ENCODE results near the gene UNC93B1.

The UNC93B1 gene

DNA sequence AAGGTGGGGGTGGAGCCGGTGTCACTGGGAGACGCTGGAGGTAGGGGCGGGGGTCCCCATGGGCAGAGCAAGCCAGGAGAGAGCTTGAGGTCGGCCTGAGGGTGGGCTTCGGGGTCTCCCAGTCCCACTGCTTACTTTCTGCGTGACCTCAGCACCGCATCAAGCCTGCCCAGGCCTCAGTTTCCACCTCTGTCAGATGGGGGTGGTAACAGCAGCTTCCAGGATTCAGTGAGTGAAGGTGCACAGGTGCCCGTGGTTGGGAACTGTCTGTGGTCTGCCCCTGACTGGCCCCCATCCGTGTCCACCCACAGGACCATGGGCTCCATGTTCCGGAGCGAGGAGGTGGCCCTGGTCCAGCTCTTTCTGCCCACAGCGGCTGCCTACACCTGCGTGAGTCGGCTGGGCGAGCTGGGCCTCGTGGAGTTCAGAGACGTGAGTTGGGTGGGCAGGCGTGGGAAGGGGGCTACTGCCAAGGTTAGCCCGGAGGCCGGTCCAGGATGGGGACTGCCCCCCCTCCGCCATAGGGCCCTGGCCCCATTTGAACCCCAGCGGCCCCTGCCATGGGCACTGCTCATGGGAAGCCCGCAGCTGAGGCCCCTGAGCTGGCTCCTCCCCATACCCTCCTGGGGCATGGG lies 37.2 kb upstream of the UNC93B1 start:
- TF ChIP-seq, protein P1, sequence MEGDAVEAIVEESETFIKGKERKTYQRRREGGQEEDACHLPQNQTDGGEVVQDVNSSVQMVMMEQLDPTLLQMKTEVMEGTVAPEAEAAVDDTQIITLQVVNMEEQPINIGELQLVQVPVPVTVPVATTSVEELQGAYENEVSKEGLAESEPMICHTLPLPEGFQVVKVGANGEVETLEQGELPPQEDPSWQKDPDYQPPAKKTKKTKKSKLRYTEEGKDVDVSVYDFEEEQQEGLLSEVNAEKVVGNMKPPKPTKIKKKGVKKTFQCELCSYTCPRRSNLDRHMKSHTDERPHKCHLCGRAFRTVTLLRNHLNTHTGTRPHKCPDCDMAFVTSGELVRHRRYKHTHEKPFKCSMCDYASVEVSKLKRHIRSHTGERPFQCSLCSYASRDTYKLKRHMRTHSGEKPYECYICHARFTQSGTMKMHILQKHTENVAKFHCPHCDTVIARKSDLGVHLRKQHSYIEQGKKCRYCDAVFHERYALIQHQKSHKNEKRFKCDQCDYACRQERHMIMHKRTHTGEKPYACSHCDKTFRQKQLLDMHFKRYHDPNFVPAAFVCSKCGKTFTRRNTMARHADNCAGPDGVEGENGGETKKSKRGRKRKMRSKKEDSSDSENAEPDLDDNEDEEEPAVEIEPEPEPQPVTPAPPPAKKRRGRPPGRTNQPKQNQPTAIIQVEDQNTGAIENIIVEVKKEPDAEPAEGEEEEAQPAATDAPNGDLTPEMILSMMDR (IDR thresholded peaks at IDR 0.05; ENCODE audit: insufficient read depth, low read length, poor library complexity, severe bottlenecking), result no peak
- H3K27me3 ChIP-seq (replicated peaks; ENCODE audit: control insufficient read depth, insufficient read depth, low read length), result no peaks in the 10 kb centered on the region
- peak overlapping the region; percentile 80 for H3K4me3 ChIP-seq (replicated peaks; ENCODE audit: low read depth, low read length)
- DNase-seq (ENCODE audit: extremely low read depth, insufficient read length), result no peak
- peaks cover 39% of the 10 kb centered on the region for H3K36me3 ChIP-seq (ENCODE audit: control insufficient read depth, insufficient read depth, low read length)

DNA sequence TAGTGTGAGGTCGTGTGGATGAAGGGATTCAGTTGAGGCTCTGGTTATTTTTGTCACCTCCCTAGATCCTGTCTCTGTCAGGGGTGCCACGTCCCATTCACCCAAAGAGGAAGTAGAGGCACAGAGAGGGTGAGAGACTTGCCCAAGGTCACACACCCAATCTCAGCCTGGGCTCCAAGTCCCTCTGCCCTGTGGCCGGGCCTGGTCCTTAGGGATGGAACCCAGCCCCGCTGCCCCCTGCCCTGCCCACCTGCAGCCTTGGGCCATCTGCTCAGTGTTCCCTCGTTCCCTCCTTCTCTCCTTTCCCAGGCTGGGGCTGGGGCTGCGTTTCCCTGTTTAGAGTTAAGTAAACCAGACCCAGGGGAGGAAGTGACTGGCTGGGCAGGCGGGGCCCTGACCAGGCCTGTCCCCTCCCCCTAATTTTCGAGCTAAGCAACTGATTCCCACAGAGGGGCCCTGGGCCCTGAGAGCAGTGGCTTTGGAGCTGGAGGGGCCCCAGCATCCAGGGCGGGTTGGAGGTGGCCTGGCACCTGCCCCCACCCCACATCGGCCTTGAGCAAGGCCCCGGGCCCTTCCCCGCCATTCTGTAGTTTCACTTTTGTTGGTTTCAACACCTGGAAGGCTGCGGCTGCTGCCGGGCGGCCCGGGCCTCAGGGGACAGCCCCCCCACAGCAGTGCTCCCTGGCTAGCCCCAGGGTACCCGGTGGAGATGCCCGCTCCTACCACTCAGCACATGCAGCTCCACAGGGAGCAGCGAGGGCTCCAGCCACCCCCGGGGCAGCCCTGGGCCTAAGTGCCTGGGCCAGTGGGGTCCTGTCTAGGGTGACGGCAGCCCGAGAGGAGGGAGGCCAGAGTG lies 36.4 kb upstream of the UNC93B1 start:
- Histone ChIP-seq H3K27me3 (replicated peaks; ENCODE audit: control insufficient read depth, insufficient read depth, low read length) (no peaks in the 10 kb centered on the region), H3K36me3 (ENCODE audit: control insufficient read depth, insufficient read depth, low read length) (peaks cover 37% of the 10 kb centered on the region), H3K4me3 (replicated peaks; ENCODE audit: low read depth, low read length) (peak overlapping the region; percentile 80)
- TF ChIP-seq, protein P1 (IDR thresholded peaks at IDR 0.05; ENCODE audit: insufficient read depth, low read length, poor library complexity, severe bottlenecking), result no peak
- DNase-seq (ENCODE audit: extremely low read depth, insufficient read length), result peak; percentile 82

DNA sequence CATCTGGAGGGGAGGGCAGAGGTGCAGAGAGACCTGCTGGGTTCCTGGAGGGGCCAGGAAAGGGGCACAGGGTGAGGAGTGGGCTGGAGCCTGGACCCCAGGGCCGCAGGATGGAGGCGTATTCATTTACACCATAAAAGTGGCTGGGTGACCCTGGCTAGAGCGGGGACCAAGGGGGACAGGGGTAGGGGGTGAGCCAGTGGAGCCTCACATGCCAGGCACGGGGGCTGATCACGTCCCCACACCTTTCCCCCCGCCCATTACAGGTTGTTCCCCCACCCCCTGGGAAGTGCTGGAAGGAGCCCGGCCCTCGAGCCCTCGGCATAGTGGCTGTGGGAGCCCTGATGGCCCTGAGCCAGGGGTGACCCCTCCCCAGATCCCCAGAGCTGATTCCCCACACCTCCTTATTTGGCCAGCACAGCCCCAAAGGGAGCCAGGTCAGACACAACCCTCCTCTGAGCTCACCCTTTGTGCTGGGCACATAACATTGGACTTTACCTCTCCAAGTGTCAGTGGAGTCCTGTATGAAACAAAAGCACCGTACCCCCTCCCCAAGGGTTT lies 35.7 kb upstream of the UNC93B1 start:
- Histone ChIP-seq H3K4me3 (replicated peaks; ENCODE audit: low read depth, low read length) (peak overlapping the region; percentile 80), H3K36me3 (ENCODE audit: control insufficient read depth, insufficient read depth, low read length) (peaks cover 30% of the 10 kb centered on the region), H3K27me3 (replicated peaks; ENCODE audit: control insufficient read depth, insufficient read depth, low read length) (no peaks in the 10 kb centered on the region)
- TF ChIP-seq, protein P1 (IDR thresholded peaks at IDR 0.05; ENCODE audit: insufficient read depth, low read length, poor library complexity, severe bottlenecking), result no peak
- peak; percentile 32 for DNase-seq (ENCODE audit: extremely low read depth, insufficient read length)

DNA sequence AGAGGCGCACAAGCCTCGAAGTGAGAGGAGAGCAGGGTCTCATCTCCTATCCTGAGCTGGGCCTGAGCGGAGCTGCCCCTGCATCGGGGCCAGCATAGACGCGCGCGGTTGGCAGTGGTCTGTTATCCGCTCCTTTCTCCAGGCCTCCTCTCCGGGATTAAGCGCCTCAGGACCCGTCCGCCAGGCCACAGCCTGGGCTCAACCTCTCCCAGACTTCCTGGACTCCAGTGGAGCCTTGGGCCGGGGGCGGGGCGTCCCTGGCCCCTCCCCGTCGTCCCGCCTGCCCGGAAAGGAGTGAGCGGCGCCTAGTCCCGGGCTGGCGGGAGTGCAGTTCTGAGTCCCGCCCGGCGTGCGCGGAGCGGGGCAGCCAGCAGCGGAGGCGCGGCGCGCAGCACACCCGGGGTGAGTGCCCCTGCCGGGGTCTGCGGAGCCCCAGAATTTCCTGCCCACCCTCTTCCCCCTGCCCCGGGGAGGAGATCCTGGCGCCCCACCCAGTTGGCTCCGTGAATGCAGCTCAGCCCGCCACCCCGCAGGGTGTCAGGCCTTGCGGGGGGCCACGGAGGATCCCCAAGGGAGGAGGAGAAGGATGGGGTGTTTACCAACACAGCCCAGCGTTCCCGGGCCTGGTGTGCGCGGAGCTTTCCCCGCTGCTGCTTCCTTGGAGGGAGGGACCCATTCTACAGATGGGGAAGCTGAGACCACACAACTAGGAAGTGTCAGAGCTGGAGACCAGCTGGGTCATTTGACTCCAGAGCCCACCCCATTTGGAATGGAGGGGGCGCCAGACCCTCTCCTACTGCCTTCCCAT lies 35.0 kb upstream of the UNC93B1 start, which contains the start of gene TCIRG1:
TCIRG1 (plus strand) TSS at position 308 of the 808 bp plus-strand sequence. CDS start 2,247 bp downstream, outside the sequence.
- TF ChIP-seq, protein P1 (IDR thresholded peaks at IDR 0.05; ENCODE audit: insufficient read depth, low read length, poor library complexity, severe bottlenecking), result no peak
- H3K27me3 ChIP-seq (replicated peaks; ENCODE audit: control insufficient read depth, insufficient read depth, low read length), result no peaks in the 10 kb centered on the region
- peaks cover 29% of the 10 kb centered on the region for H3K36me3 ChIP-seq (ENCODE audit: control insufficient read depth, insufficient read depth, low read length)
- peak within 1 kb of the TSS; percentile 80 for H3K4me3 ChIP-seq (replicated peaks; ENCODE audit: low read depth, low read length)
- peak; percentile 86 for DNase-seq (ENCODE audit: extremely low read depth, insufficient read length)

DNA sequence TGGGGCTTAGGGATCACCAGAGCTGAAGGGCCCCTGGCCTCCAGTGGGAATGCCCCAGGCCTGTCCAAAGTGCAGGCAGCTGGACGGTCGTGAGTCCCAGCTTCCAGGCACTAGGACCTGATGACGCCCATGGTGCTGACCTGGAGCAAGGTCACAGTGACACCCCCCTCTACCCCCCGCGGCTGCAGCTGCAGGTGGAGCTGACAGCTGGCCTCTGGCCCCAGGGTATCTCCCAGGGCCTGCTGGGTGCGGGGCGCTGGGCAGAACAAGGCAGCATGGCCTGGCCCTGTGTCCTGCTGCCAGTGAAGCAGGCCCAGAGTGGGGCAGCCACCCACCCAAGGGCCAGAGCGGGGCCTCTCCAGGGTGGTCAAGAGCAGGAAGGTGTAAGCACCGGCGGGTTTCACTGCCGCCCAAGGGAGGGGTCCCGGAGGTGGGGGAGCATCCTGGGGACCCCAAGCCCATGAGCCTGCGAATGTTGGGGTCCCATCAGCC lies 34.4 kb upstream of the UNC93B1 start:
- Histone ChIP-seq H3K27me3 (replicated peaks; ENCODE audit: control insufficient read depth, insufficient read depth, low read length) (no peaks in the 10 kb centered on the region), H3K36me3 (ENCODE audit: control insufficient read depth, insufficient read depth, low read length) (peaks cover 30% of the 10 kb centered on the region), H3K4me3 (replicated peaks; ENCODE audit: low read depth, low read length) (peak overlapping the region; percentile 80)
- TF ChIP-seq, protein P1 (IDR thresholded peaks at IDR 0.05; ENCODE audit: insufficient read depth, low read length, poor library complexity, severe bottlenecking), result no peak
- DNase-seq (ENCODE audit: extremely low read depth, insufficient read length), result peak; percentile 35

Data from GM06990 (cell line).